GM12872 (cell line): ENCODE measurements around the gene CNOT11.

ENCODE experiments used
- TF ChIP-seq, protein P1 (sequence below): IDR thresholded peaks from 3 replicates; pipeline ENCODE4 v1.5.1; 2011; ENCODE audit warnings: low read depth, mild to moderate bottlenecking, low read length, moderate library complexity; ENCODE audit not compliant: insufficient read depth

CNOT11 gene

GRCh38 chr2:101231240-101231639 is 21.4 kb upstream of the CNOT11 start:
- TF ChIP-seq, protein P1, sequence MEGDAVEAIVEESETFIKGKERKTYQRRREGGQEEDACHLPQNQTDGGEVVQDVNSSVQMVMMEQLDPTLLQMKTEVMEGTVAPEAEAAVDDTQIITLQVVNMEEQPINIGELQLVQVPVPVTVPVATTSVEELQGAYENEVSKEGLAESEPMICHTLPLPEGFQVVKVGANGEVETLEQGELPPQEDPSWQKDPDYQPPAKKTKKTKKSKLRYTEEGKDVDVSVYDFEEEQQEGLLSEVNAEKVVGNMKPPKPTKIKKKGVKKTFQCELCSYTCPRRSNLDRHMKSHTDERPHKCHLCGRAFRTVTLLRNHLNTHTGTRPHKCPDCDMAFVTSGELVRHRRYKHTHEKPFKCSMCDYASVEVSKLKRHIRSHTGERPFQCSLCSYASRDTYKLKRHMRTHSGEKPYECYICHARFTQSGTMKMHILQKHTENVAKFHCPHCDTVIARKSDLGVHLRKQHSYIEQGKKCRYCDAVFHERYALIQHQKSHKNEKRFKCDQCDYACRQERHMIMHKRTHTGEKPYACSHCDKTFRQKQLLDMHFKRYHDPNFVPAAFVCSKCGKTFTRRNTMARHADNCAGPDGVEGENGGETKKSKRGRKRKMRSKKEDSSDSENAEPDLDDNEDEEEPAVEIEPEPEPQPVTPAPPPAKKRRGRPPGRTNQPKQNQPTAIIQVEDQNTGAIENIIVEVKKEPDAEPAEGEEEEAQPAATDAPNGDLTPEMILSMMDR: no peak

- TF ChIP-seq, protein P1: no peak
Observed at GRCh38 chr2:101231937-101232730, 20.6 kb upstream of the CNOT11 start.

GRCh38 chr2:101232770-101233169 is 19.9 kb upstream of the CNOT11 start:
- TF ChIP-seq, protein P1: no peak

- TF ChIP-seq, protein P1: no peak
Observed at GRCh38 chr2:101234169-101234938, 18.3 kb upstream of the CNOT11 start.

DNA sequence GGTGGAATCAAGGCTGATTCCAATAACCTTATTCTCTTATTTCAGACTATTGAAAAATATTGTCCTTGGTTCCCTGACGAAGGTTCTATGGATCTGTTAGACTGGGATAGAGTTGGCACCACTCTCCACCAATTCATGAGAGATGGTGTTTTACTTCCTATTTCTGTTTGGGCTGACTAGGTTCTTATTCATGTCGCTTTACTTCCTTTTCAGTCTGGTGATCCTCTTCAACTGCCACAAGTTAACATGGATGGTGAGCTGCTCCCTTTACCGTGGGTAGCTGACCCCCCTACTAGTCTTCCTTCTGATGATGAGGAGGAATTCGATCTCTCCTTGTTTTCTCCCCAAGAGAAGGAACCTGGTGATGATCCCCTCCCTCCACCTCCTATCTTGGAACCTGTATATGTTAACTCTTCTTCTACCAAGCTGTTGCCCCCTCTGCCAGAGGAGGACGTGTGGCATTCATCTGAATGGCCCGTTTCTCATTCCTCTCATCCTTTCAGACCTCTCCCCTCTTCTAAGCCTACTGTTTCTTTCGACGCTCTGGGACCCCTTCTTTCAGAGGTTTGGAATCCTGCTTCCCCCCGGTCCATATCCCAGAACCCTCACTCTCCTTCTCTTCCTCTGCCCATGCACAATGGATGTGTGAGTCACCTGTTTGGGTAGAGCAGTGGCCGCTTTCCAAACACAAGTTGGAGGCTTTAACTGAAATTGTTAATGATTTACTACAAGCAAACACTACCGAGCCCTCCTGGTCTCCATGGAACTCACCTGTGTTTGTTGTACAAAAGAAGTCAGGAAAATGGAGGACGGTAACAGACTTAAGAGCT is 13.5 kb upstream of the CNOT11 start:
- TF ChIP-seq, protein P1: no peak

DNA sequence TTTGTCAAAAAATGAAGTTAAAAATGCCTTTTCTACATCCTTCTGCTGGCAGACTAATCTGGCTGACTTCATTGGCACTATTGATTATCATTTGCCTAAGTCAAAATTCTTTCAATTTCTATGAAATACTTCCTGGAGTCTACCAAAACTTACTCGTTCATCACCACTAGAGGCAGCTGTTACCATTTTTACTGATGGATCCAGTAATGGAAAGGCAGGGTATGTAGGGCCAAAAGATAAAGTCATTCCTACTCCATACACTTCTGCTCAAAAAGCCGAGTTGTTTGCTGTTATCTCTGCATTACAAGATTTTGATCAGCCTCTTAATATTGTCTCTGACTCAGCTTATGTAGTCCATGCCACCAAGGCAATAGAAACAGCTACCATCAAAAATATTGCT is 12.0 kb upstream of the CNOT11 start:
- TF ChIP-seq, protein P1: peak; percentile 57

DNA sequence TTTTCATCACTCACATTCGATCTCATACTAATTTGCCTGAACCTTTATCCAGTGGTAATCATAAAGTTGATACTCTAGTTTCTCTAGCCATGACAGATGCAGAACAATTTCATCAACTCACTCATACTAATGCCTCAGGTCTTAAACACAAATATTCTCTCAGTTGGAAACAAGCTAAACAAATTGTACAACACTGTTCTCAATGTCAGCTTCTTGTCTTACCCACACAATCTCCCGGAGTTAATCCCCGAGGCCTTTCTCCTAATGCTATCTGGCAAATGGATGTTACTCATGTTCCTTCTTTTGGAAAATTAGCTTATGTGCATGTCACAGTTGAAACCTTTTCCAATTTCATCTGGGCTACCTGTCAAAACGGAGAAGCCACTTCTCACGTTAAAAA is 11.5 kb upstream of the CNOT11 start:
- TF ChIP-seq, protein P1: no peak
